ENCODE measurements around the gene KCTD21.

GRCh38 chr11:78223320-78223954 is 35.0 kb upstream of the KCTD21 start:
- TF ChIP-seq YY1 (IDR thresholded peaks at IDR 0.05; ENCODE audit: insufficient read depth, insufficient read length) (no peak), SUZ12 (IDR thresholded peaks at IDR 0.05; ENCODE audit: extremely low read depth, insufficient read depth, insufficient read length) (no peak), ZNF274 (IDR thresholded peaks at IDR 0.05; ENCODE audit: low read depth, low read length) (no peak)
